Neuronal stem cell (in vitro differentiated cells): ENCODE measurements around the gene SCGB1C1.

Source experiments
- DNase-seq: peaks from one replicate; pipeline ENCODE4 v3.0.0-alpha.2; 2013; ENCODE audit warnings: low spot score
- H2AFZ ChIP-seq: one replicate; pipeline ENCODE4 v1.6.1; 2013; ENCODE audit warnings: mild to moderate bottlenecking, low read length, inconsistent platforms
- H2AK5ac ChIP-seq: 2 replicates; pipeline ENCODE4 v1.6.1; 2013; ENCODE audit warnings: low read depth, mild to moderate bottlenecking, inconsistent platforms, low read length, moderate library complexity, mixed read lengths
- H2BK120ac ChIP-seq: 2 replicates; pipeline ENCODE4 v1.6.1; 2013; ENCODE audit warnings: low read depth, mild to moderate bottlenecking, inconsistent platforms, low read length, moderate library complexity, mixed read lengths
- H2BK12ac ChIP-seq: one replicate; pipeline ENCODE4 v1.6.1; 2013; ENCODE audit warnings: low read length, inconsistent platforms
- H2BK15ac ChIP-seq: 2 replicates; pipeline ENCODE4 v1.6.1; 2013; ENCODE audit warnings: mild to moderate bottlenecking, low read length, inconsistent platforms, mixed read lengths
- H2BK5ac ChIP-seq: one replicate; pipeline ENCODE4 v1.6.1; 2013; ENCODE audit warnings: inconsistent platforms, mild to moderate bottlenecking, low read length, moderate library complexity
- H3K14ac ChIP-seq: one replicate; pipeline ENCODE4 v1.6.1; 2013; ENCODE audit warnings: low read length, inconsistent platforms
- H3K18ac ChIP-seq: 2 replicates; pipeline ENCODE4 v1.6.1; 2013; ENCODE audit warnings: low read length, inconsistent platforms
- H3K23ac ChIP-seq: 2 replicates; pipeline ENCODE4 v1.6.1; 2013; ENCODE audit warnings: low read depth, mild to moderate bottlenecking, mixed read lengths, low read length, inconsistent platforms; ENCODE audit not compliant: poor library complexity
- H3K27ac ChIP-seq: replicated peaks from 3 replicates; pipeline ENCODE4 v1.5.1; 2013; ENCODE audit warnings: low read length, inconsistent platforms
- H3K27me3 ChIP-seq, 3 experiments: 2 replicates each; pipeline ENCODE4 v1.6.1; 2013; ENCODE audit warnings: low read length in 3 of 3, mild to moderate bottlenecking in 2 of 3, inconsistent platforms in 1 of 3, low read depth in 1 of 3, mixed read lengths in 1 of 3, moderate library complexity in 1 of 3; ENCODE audit not compliant: control insufficient read depth in 3 of 3, insufficient read depth in 3 of 3
- H3K36me3 ChIP-seq, 2 donors: replicated peaks in 1 of 2; 2 replicates each; pipeline ENCODE4 v1.6.1; 2013; ENCODE audit warnings: low read length in 2 of 2; ENCODE audit not compliant: control insufficient read depth in 2 of 2, insufficient read depth in 2 of 2
- H3K4ac ChIP-seq: 2 replicates; pipeline ENCODE4 v1.6.1; 2013; ENCODE audit warnings: inconsistent platforms, mild to moderate bottlenecking, low read length, moderate library complexity
- H3K4me1 ChIP-seq, 2 donors: 1 replicate in 1 of 2; 2 replicates in 1 of 2; pipeline ENCODE4 v1.6.1; 2013; ENCODE audit warnings: low read length in 2 of 2, low read depth in 1 of 2; ENCODE audit not compliant: control insufficient read depth in 2 of 2, insufficient read depth in 1 of 2
- H3K4me2 ChIP-seq: one replicate; pipeline ENCODE4 v1.6.1; 2013; ENCODE audit warnings: mild to moderate bottlenecking, low read length, inconsistent platforms; ENCODE audit not compliant: insufficient read depth, poor library complexity, severe bottlenecking
- H3K4me3 ChIP-seq, 2 donors: 2 replicates each; pipeline ENCODE4 v1.5.1; 2013; ENCODE audit warnings: low read length in 2 of 2, mild to moderate bottlenecking in 2 of 2, inconsistent platforms in 1 of 2, moderate library complexity in 1 of 2
- H3K79me1 ChIP-seq: one replicate; pipeline ENCODE4 v1.6.1; 2013; ENCODE audit warnings: low read depth, mild to moderate bottlenecking, inconsistent platforms, low read length, moderate library complexity
- H3K9ac ChIP-seq: one replicate; pipeline ENCODE4 v1.6.1; 2013; ENCODE audit warnings: mild to moderate bottlenecking, low read depth, low read length, inconsistent platforms; ENCODE audit not compliant: poor library complexity
- H3K9me3 ChIP-seq, 2 donors: replicated peaks in 1 of 2; 2 replicates each; pipeline versions ENCODE3 to v1.6.1; 2013; ENCODE audit warnings: low read length in 2 of 2, mild to moderate bottlenecking in 2 of 2, inconsistent platforms in 1 of 2, low read depth in 1 of 2, mixed read lengths in 1 of 2, moderate library complexity in 1 of 2; ENCODE audit not compliant: control insufficient read depth in 2 of 2, insufficient read depth in 1 of 2
- H4K8ac ChIP-seq: one replicate; pipeline ENCODE4 v1.6.1; 2013; ENCODE audit warnings: low read depth, mild to moderate bottlenecking, inconsistent platforms, low read length, moderate library complexity
- H4K91ac ChIP-seq: one replicate; pipeline ENCODE4 v1.6.1; 2013; ENCODE audit warnings: low read length, low read depth, mild to moderate bottlenecking, inconsistent platforms; ENCODE audit not compliant: poor library complexity
- WGBS, 2 donors: extraction: QIAGEN DNeasy Blood & Tissue Kit; methylation state at CpG; one replicate each; pipeline ENCODE4 v1.1.7; 2013; ENCODE audit warnings: missing lambda C conversion rate in 2 of 2, mixed read lengths in 1 of 2; ENCODE audit not compliant: insufficient read length in 2 of 2, insufficient replicate concordance in 1 of 2; ENCODE audit errors: extremely low coverage in 2 of 2; 5-methylcytosine and 5-hydroxymethylcytosine counted together

Gene SCGB1C1

DNA sequence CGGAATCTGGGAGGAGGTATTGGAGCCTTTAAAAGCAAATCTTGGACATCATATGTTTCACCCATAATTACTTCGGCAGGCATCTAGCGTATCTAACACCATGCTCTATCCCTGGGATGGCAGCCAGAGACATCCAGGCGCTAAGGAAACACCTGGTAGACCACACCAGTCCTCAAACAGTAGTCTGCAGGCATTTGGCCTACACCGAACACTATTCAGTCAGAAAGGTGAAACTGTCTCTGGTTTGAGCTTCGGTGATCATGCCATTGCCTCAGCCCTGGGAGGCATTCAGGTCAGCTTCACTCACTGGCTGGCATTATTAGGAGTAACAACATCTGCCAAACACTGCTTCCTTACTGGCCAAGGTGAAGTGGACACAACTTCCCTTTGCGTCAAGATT lies 31.5 kb downstream of the SCGB1C1 start:
- H3K23ac ChIP-seq, result no peak overlapping the region
- no CpG with 5 or more reads among the region's 7 CpGs for WGBS, 2 donors
- no peak for DNase-seq

DNA sequence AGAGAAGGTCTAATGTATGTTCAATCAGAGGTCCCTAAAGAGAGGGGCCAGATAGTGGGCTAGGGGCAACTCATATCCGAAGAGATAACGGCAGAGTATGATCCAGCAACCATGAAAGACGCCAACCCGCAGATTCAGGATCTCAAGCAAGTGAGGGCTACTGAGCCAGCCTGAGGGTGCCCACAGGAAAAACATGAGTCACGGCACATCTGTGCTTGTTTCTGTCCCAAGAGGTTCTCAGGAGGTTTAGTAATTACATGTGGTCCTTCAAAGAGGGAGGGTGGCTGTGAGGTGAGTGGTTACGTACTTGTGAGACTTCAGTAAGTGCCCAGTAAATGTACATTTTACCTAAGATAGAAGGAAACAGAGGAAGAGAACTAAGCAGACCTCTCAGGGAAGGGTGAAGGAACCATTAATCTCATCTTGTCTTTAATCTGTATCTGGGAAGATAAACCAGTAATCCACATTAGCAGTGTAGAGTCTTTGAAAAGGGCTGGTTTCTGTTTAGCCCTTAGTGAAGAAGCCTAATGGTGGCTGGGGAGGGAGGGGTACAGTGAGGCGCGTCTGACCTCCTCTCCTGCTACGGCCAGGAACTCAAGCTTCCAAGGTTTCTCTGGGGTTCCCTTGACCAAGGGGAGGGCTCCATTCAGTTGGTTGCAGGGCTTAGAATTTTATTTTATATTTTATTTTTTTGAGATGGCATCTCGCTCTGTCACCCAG lies 33.0 kb downstream of the SCGB1C1 start:
- no peak overlapping the region for H4K8ac ChIP-seq
- H2BK15ac ChIP-seq, result no peak overlapping the region
- no peak overlapping the region for H3K4me3 ChIP-seq
- no peak overlapping the region for H3K9ac ChIP-seq
- no peak overlapping the region for H2BK12ac ChIP-seq
- no peak overlapping the region for H2AK5ac ChIP-seq
- no peaks in the 10 kb centered on the region for H3K27me3 ChIP-seq
- H3K4me1 ChIP-seq, result no peaks in the 10 kb centered on the region
- no peak overlapping the region for H2BK120ac ChIP-seq
- peaks cover 0 to 2% of the 10 kb centered on the region in 2 donors for H3K9me3 ChIP-seq
- H3K27ac ChIP-seq, result no peak overlapping the region
- no peak for DNase-seq
- no peak overlapping the region for H2AFZ ChIP-seq
- H3K23ac ChIP-seq, result no peak overlapping the region
- no peak overlapping the region for H3K14ac ChIP-seq
- H3K4ac ChIP-seq, result no peak overlapping the region
- peaks cover 7 to 43% of the 10 kb centered on the region in 2 donors for H3K36me3 ChIP-seq
- peaks cover 8% of the 10 kb centered on the region for H3K79me1 ChIP-seq
- no peak overlapping the region for H3K18ac ChIP-seq
- H4K91ac ChIP-seq, result no peak overlapping the region
- H2BK5ac ChIP-seq, result no peak overlapping the region
- no peak overlapping the region for H3K4me2 ChIP-seq
- WGBS, 2 donors, result no CpG with 5 or more reads among the region's 10 CpGs

More for the DNA sequence above, 31.5 kb downstream of the SCGB1C1 start:
- no peak overlapping the region for H3K9ac ChIP-seq
- no peak overlapping the region for H3K4me3 ChIP-seq
- H3K9me3 ChIP-seq, result peaks cover 0 to 2% of the 10 kb centered on the region in 2 donors
- no peak overlapping the region for H4K8ac ChIP-seq
- no peak overlapping the region for H3K18ac ChIP-seq
- H3K27ac ChIP-seq, result no peak overlapping the region
- H3K36me3 ChIP-seq, result peaks cover 7 to 35% of the 10 kb centered on the region in 2 donors
- H2BK12ac ChIP-seq, result no peak overlapping the region
- H3K4me2 ChIP-seq, result no peak overlapping the region
- no peak overlapping the region for H3K14ac ChIP-seq
- no peak overlapping the region for H2AK5ac ChIP-seq
- H2BK5ac ChIP-seq, result no peak overlapping the region
- H2BK15ac ChIP-seq, result no peak overlapping the region
- H4K91ac ChIP-seq, result no peak overlapping the region
- H2BK120ac ChIP-seq, result no peak overlapping the region
- H3K79me1 ChIP-seq, result peaks cover 8% of the 10 kb centered on the region
- no peaks in the 10 kb centered on the region for H3K4me1 ChIP-seq
- H3K27me3 ChIP-seq, result no peaks in the 10 kb centered on the region
- H2AFZ ChIP-seq, result no peak overlapping the region
- no peak overlapping the region for H3K4ac ChIP-seq

DNA sequence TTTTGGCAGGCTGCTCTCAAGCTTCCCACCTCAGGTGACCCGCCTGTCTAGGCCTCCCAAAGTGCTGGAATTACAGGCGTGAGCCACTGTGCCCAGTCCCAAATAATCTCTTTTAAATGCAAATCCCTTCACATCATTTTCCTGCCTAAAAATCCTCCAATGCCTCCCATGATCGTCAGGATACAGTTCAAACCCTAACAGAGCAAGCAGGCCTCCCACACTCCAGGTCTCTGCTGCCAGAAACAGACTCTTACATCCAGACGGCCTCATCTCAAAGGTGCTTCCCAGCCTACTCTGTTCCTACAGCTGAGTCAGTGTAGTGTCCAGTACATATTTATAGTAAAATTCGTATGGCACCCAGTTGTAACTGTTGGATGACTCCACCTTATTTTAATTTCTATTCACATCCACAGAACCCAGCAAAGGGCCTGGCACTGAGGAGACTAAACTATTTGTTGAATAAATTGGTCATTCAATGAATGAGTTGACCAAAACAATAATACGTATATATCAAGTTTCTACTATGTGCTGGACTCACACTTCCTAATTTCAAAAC lies 35.0 kb downstream of the SCGB1C1 start:
- DNase-seq, result no peak
- Histone ChIP-seq H4K91ac (no peak overlapping the region), H2BK120ac (no peak overlapping the region), H3K27ac (no peak overlapping the region), H2AK5ac (no peak overlapping the region), H3K27me3 (no peaks in the 10 kb centered on the region), H4K8ac (no peak overlapping the region), H3K79me1 (peaks cover 7% of the 10 kb centered on the region), H2BK15ac (no peak overlapping the region), H3K4me2 (no peak overlapping the region), H3K14ac (no peak overlapping the region), H3K23ac (no peak overlapping the region), H3K36me3 (peaks cover 1 to 38% of the 10 kb centered on the region in 2 donors), H3K18ac (no peak overlapping the region), H3K9me3 (no peaks in the 10 kb centered on the region), H3K9ac (no peak overlapping the region), H3K4me1 (no peaks in the 10 kb centered on the region), H2BK12ac (no peak overlapping the region), H3K4me3 (no peak overlapping the region), H3K4ac (no peak overlapping the region), H2BK5ac (no peak overlapping the region), H2AFZ (no peak overlapping the region)
- WGBS, 2 donors, result no CpG with 5 or more reads among the region's 6 CpGs

DNA sequence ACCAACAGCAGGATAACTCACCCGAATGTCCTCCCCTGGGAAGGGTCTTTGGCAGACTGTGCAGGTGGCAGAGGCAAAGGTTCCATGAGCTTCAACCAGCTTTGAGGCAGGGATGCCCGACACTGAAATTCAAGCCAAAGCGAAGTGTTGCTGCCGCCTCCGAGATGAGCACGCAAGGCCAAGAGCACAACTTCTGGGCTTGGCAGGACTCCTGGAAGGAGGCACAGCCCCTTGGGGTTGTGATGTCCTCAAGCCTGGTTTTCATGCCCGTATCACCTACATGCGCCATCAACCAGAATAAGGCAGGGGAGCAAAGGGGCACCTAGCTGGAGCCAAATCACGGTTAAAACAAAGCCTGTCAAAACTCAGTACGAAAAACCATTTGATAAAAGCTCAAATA lies 37.6 kb downstream of the SCGB1C1 start:
- Histone ChIP-seq H3K27me3 (no peaks in the 10 kb centered on the region), H3K23ac (no peak overlapping the region), H4K8ac (no peak overlapping the region), H2BK15ac (no peak overlapping the region), H3K4me2 (no peak overlapping the region), H2BK120ac (no peak overlapping the region), H3K14ac (no peak overlapping the region), H3K79me1 (peaks cover 3% of the 10 kb centered on the region), H3K36me3 (peaks cover 0 to 36% of the 10 kb centered on the region in 2 donors), H3K4me3 (no peak overlapping the region), H2BK5ac (no peak overlapping the region), H3K9me3 (no peaks in the 10 kb centered on the region), H4K91ac (no peak overlapping the region), H2AFZ (no peak overlapping the region), H3K27ac (no peak overlapping the region), H2BK12ac (no peak overlapping the region), H2AK5ac (no peak overlapping the region), H3K4ac (no peak overlapping the region), H3K4me1 (peaks cover 0 to 2% of the 10 kb centered on the region in 2 donors), H3K18ac (no peak overlapping the region), H3K9ac (peak overlapping the region; percentile 50)
- DNase-seq, result no peak
- WGBS, 2 donors, result no CpG with 5 or more reads among the region's 10 CpGs
